HG03439 (cell line): ENCODE measurements around the gene VPS72.
A peak's percentile ranks its signal among the peaks of the same experiment; 100 is the strongest.

Experiments used
- ATAC-seq: cut with Tn5 transposase; IDR thresholded peaks from one replicate; pipeline ENCODE4 v1.9.1; 2021; ENCODE audit warnings: mild to moderate bottlenecking, moderate library complexity; ENCODE audit not compliant: unreplicated experiment

VPS72 gene

DNA sequence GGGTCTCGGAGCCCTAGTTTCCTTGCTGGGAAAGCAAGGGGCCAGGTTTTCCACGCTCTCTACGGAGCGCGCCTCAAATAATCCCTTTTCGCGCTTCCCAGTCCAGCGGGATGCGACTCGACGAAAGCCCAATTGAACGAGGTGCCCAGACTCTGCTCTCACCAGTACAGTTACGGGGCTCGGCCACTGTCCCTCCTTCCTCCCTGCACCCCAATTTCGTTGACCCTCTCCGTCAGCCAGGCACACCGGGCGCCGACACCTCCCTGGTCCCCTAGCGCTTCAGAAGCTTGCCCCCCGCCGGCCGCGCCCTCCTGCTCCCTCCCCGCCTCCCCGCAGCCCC lies 44.0 kb downstream of the VPS72 start:
- no peak for ATAC-seq

DNA sequence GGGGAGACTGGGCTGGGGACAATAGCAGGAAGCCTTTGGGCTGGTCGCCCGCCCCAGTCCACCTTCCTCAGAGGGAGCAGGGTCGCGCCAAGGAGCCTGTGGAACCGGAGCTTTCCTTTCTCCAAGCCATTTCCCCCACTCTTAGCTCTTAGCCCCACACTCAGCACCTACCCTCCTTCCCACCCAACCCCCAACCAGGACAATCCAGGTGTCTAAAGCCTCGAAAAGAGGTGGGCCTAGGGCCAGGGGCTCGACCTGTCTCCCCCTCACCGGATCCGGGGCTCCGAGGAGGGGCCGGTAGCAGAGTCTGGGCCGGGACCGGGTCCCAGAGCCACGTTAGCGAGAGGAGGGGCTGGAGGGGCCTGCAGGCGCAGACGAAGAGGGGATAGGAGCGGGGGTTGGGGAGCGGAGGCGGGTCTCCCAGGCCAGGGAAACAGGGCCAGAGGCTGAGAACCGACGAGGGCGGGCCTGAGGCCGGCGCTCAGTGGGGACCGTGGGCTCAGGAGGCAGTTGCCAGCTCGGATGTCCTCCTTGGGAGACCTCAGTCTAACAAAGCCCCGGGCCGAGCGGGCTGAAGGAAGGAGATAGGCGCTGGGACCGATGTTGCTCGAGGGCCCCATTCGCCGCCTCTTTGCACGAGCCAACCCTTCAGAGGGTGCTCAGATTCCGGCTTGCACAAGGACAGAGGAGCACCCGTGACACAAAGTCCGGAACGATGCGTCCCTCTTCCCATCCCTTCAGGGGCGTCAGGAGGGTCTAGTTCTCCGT lies 44.5 kb downstream of the VPS72 start:
- no peak for ATAC-seq

DNA sequence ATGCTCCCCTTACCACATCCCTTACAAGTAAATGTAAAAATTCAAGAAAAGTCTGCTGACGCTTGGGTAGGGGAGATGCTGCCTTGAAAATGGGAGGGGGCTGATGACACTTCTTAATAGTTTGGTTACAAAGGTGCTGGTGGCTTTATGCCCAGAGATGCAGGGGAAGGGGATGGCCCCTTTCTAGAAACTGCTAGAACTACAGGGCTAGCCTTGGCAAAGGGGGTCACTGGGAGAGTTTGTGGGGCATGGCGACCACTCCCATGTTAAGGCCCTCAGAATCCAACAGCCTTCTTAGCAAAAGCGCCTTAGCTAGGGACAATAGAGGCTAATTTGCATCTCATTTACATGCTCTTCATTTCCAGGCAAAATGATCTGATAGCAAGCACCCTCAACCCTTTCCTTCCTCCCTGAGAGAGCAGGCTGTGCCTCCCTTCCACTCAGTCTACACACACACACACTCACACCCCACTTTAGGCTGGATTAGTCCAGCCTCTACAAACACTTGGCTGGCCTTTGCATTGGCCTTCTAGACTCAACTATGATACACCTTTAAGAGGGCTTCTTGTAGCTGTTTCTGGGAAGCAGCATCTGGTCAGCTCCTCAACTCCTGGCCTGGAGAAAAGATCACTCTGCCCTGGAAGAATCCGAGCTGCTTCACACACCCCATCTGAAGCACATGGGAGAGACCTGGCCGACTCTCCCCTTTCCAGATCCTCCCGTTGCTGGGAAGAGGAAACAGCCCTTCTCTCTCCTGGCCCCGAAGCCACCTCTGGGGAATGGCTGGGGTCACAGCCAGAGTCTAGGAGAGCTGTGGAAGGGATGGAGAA lies 45.3 kb downstream of the VPS72 start:
- ATAC-seq, result no peak

DNA sequence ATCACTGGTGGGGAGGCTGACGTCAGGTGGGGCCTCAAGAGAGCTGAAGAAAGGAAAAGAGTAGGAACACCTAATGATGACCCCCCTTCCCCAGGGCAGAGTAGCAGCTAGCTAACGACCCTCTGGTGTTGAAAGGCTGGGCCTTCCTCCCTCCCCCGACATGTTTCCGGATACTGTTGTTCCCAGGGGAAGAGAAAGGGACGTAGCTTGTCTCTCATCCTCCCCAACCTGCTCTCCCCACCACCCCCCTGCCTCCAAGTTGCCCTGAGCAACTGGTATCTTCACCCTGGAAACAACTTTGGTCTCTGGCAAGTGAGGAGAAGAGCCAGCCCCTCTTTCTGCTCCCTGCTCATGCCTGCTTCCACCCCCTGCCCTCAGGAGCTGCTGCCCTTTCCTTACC lies 46.0 kb downstream of the VPS72 start:
- ATAC-seq, result no peak

DNA sequence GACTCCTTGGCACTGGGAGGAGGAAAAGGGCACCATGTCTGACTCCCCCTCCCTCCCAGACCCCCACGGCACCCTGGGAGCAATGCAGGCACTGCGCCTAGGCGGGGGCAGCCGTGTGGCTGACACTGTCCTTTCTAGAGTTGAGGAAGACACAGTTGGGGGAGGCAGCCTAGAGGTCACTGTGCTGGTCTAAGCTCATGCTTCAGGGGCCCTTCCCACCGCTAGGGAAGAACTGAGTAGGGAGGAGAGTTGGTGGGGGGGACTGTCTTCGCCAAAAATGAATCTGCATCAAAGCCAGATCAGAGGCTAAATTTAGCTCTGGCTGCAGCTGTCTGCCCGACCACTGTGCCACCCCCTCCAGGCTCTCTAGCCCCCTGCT lies 47.0 kb downstream of the VPS72 start:
- no peak for ATAC-seq

DNA sequence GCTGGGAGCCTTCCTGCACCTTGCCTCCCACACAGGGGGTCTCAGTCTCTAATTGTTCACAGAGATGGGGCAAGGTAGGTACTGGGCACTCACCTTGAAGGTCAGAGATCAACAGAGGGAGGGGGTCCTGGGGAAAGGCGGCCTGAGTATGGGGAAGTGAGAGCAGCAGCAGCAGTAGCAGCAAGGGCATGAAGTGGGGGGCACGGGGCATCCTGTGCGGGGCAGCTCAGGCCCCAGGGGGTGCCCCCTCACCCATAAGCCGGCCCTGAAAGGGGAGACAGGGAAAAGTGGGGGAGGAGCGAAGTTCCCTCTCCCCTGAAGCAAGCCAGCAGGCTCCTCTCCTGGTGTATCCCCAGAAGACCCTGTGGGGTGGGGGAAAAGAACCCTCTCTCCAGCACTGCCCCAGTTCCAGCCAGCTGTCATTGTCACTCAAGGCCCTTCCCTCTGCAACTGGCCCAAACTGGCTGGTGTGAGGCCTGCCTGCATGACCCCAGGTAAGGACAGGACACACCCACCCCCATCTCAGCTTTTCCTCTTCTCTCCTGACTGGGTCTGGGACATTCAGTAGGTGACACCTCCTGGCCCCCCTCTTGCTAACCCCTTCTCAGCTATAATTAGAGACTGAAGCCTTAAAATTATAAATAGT lies 47.5 kb downstream of the VPS72 start:
- ATAC-seq, result no peak

DNA sequence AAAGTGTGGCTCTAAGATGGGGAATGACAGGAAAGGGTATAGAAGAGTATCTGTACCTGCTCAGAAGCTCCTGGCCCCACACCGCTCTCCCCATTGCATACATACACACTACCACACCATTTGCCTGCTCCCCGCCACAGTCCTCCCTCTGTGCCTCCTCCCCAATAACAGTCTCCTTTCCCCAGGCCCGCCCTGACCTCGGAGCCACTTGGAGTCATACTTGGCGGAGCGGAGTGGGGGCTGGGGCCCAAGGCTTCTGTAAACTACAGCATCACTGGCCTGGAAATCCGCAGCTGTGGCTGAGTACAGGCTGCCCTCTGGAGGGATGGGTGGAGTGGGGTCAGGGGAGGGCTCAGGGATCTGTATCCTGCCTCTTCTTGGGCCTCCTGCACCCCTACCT lies 52.2 kb downstream of the VPS72 start:
- no peak for ATAC-seq

DNA sequence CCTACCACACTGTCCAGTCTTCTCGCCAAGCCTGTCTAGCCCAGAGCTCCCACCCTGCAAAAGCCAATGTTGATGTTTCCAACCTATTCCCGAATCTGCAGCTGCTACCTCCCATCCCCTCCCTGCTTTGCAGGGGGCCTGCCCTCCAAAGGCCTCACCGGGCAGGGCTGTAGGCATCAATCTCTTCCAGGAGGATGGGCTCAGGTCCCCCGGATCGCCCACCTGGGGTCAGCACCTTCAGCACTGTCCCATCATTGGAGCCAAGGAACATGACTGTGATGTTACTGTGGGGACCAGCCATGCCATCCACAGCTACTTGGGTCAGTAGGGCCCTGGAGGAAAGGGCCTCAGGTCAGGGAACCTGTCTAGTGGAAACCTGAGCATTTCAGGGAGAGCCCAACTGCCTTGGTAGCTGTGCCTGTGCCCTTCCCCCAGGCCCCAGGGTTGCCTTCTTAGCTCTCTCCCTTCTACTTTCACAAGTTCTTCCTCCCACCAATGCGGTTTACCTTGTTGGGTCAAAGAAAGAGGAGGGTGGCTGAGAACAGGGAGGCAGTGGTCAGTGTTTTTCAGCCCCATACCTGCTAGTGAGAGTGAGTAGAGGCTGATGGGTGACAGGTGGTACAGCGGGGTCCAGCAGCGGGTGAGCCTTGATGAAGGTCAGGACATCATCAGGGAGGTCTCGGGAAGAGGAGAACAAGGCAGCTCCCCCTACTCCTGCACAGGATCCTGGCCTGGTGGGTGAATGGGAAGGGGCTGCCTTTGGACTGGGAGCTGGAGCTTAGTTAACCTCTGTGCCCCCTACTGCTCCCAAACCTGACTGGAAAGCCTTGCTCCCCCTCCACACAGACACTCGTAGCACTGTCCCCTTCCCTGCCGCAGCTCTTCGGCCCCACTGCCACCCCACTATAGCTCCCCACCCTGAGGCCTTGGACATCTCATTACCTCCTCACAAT lies 54.3 kb downstream of the VPS72 start:
- ATAC-seq, result no peak

DNA sequence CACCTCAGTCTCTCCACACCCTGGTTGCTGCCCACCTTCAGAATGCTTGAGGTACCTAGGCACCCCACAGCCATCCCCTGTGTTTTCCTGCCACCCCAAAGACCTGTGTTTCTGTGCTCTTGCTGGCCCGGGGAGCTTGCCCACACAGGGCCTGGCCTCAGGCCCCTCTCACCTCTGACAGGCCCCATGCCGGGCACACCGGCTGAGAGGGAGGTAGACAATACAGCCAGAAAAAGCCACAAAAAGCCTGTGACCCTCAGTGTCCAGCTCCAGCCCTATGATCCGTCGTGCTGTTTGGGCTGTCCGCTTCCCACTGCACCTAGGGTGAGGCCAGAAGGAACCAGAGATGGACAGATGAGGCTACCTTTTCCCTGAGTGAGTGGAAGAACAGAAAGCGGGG lies 55.0 kb downstream of the VPS72 start:
- ATAC-seq, result no peak

DNA sequence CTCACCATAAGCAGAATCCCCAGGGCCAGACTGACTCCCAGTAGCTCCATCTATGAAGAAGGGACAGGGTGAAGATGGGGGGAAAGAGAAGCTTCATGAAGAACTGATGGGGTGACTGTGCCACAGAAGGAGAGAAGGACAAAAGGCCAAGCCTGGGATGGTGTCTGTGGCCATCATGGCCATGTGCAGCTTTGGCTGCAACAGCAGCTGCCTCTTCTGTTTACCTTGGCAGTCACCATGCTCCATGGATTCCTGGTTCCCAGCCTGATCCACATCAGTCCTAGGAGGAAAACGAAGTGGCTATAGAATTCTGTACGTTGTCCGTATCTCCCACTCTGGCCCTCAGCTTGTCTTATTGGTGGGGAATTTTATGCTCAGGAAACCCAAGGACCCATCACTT lies 55.6 kb downstream of the VPS72 start:
- ATAC-seq, result no peak

DNA sequence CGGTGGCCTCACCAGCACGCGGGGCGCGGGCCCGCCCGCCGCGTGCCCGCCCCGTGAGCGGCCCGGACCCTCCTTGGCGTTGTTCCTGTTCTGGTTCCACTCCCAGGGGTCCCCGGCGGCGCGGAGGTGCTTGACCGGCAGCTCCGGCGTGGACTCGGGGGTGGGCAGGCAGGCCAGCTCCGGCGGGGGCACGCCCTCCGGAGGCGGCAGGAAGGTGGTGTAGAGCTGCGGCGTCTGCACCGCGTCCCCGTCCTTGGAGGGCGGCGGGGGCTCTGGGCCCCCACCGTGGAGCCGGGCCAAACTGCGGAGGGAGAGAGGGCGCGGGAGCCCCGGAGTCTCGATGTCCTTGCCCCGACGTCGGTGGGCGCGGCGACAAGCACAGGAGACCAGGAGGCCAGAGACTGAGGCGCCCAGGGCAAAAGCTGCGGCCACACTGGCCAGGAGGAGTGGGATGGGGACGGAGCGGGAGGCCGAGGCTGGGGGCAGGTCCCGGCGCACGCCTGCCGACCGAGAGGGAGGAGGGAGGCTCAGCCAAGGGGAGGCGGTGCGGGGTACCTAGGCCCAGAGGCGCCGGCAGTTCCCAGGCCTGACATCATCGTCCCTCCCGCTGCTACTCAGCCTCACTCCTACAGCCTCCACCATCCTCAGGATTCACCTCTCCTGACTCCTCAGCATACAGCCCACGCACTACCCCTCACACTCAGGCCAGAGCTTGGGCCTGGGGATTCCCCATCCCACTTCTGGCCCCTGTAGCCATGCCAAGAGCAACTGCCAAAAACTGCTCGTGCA lies 56.8 kb downstream of the VPS72 start:
- ATAC-seq, result no peak

DNA sequence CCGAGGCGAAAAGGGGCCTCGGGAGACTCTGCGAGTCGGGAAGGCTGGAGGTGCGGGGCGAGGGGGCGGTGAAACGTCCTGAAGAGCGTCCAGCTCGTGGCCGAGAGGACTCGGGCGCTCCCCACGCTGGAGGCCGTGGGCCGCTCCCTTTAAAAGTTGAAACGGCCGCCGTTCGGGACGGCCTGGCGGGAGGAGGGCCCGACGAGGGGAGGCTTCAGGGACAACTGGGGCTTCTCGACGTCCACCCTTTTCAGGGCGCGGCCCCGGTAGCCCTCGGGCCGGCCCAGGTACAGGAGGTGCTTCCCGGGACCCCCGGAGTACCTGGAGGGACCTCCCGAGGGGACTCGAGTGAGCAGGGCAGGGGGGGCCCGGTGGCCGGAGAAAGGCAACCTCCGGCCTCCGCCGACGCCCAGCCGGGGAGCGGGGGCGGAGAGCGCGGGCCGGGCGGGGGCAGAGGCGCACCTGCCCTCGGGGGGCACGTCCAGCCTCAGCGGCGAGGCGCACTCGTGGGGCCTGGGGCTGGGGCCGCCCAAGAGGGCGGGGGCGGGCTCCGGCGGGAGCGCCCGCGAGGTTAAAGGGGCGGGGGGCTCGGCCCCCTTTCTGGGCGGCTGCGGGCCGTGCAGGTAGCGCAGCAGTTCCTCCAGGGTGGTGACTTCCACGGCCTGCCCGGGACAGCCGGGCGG lies 57.5 kb downstream of the VPS72 start:
- ATAC-seq, result no peak

DNA sequence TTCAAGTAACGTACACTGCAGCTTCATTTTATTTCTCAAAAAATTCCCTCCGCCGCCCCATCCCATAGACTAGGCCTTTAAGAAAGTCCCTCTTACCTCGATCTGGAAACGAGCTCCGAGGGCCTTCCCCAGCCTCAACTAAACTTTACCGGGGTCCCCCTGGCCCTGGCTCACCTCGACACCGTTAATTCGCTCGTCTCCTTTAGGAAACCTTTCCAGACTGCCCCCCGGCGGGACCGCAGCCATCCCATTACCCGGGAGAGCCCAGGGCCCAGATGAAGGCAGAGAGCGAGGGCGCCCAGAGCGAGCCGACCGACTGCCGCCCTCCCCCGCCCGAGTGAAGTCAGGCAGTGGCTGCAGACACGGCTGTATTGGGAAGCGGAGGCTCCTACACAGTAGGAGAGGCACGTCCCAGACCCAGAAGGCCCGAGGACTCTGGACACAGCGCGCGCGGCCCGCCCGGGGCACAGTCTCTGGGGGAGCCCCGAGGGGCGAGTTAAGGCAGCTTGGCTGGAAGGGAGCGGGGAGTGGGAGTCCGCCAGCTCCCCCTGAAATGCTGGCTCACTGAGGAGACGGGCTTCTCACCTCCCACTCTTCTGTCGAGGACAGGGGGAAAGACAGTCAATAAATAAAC lies 58.2 kb downstream of the VPS72 start:
- no peak for ATAC-seq

DNA sequence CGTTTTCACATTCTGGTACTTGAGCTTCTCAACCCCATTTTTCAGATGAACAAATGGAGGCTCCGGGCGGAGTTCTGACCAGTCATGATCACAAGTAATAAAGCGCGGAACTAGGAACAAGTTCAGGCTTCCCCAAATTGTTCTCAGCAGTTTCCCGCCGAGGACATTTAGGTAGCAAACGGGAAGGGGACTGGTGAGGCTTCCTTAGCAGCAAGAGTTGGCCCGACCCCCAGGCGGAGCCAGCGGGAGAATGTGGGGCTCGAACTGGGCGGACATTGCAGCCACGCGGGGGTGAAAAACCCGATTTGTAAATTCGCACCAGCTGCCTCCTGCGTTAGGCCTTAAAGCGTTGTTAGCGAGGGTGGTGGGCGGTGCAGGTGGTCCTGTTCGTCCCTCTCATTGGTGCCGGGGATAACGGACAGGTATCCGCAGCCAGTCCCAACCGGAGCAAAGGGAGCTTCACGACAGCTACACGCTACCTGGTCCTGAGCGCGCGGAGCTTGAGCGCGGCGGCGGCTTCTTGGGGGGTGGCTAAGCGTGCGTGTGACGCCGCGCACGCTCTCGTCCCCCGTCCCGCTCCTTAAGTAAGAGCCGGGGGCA lies 58.9 kb downstream of the VPS72 start:
- ATAC-seq, result peak; percentile 56

DNA sequence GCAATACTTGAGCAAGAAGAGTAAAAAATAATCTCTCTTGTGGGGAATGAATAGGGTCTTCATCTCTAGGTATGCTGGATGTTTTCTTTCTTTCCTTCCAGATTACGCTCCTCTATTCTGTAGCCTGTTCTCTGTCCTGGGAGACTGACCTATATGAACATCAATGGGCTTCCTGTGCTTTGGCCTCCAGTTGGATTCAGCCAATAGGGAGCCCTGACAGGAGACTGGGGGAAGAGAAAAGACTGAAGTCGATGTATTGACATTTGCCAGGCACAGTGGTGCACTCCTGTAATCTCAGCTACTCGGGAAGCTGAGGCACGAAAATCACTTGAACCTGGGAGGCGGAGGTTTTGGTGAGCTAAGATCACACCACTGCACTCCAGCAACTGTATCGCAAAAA lies 61.2 kb downstream of the VPS72 start:
- no peak for ATAC-seq
